Activated CD8-positive, alpha-beta memory T cell treated with anti-CD3 and anti-CD28 coated beads for 1 hour (primary cell): Measurements from ENCODE around the gene STX5.
"Not testable (repeated sequence)": the region's sequence is repeated elsewhere in the genome, so short reads cannot be mapped to it uniquely, and the experiment has no call there.

ENCODE experiments used
- DNase-seq, 2 donors: peaks; one replicate each; pipeline ENCODE4 v3.0.0-alpha.2; 2020; ENCODE audit warnings: low read depth in 1 of 2; ENCODE audit errors: extremely low read depth in 1 of 2

Gene STX5

DNA sequence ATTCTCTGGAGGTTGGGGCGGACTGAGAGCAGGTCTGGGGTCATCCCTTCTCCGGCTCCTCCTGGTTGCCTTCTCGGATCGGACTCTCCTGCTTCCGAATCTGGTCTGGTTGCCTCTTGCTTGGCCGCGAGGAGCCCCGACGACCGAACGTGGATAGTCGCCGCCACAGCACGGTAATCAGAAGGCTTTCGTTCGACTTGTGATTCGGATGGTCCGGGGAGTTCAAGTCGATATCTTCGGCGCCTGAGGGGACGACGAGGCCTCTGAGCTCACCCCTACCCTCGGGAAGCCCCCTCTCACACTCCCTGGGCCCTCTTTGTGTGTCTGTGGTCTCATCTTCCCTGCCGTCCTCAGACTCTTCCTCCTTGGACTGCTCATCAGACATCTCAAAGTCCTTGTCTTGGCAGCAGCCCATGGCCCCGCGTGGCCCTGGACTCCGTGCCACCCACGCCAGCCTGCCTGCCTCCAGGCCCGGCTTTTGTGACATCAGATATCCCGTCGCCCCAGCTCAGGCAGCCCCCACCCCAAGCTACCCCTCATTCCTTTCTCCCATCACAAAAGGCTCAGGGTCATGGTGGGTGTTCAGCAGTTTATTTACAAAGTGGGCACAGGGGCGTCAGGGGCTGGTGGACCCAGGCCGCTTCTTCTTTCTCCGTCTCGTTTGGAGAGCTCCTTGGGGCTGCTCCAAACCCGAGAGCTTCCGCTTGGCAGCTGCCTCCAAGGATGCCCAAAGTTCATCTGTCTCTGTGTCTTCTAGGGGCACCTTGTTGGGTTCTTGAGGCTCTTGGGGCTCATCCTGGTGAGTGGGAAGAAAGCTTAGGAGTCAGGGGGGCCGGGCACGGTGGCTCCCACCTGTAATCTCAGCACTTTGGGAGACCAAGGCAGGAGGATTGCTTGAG, 734 bp upstream of the STX5 start, which contains the start of gene TEX54:
TSS of gene TEX54 (minus strand) at position 506 of the 899 bp plus-strand sequence.
- no peak for DNase-seq

GRCh38 chr11:62830904-62831519, 839 bp downstream of the STX5 start:
- no peak for DNase-seq

GRCh38 chr11:62828130-62828529, 3.7 kb downstream of the STX5 start:
- not testable (repeated sequence) for DNase-seq

DNA sequence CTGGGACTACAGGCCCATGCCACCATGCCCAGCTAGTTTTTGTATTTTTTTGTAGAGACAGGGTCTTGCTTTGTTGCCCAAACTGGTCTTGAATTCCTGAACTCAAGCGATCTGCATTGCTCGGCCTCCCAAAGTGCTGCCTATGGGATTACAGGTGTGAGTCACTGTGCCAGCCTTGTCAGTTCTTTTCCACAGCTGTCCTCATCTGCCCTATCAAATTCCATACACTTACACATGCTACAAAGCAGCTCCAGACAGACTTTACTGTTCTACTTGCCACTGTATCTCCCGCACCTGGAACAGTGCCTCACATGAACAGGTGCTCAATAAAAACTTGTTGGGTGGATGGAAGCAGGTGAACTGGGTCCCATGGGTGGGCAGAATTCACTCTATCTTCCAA, 8.2 kb downstream of the STX5 start:
- no peak for DNase-seq

DNA sequence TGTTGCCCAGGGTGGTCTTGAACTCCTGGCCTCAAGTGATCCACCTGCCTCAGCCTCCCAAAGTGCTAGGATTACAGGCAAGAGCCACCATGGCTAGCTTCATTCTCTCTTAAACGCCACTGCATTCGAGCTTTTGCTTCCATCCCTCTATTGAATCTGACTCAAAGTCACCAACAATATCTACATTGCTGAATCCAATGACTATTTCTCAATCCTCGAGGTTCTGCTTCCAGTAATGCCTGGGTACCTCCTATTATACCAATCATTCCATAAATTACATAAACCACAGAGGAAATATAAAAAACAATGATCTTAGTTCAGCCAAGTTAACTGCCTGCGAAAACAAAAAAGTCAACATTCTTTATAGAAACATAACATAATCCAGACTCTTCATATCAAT, 14.7 kb downstream of the STX5 start:
- no peak for DNase-seq

DNA sequence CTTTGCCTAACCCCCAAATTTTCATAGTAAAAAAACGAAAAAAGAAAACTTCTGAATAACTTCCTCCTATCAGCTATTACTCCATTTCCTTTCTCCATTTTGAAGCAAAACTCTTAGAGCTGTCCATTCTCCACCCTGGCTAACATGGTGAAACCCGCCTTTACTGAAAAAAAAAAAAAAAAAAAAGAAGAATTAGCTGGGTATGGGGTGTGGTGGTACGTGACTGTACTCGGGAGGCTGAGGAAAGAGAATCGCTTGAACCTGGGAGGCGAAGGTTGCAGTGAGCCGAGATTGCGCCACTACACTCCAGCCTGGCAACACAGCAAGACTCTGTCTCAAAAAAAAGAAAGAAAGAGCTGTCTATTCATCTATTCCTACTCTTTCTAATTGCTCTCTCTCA, 15.3 kb downstream of the STX5 start:
- no peak for DNase-seq

DNA sequence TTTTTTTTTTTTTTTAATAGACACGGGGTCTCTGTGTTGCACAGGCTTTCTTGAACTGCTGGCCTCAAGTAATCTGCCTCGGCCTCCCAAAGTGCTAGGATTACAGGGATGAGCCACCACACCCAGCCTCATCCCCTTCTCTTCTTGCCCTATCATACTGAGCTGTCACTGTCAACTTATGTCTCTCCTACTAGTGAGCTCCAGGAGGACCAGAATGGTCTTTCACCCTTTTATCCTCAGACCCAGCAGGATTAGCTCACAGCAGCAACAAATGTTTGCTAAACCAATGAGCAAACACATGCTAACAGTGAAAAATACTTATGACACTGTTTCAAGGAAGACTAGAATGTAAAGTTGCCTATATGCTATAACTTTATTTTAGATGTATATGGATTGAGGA, 20.2 kb downstream of the STX5 start:
- DNase-seq, result no peak

- DNase-seq, result no peak
These were observed 21.1 kb downstream of the STX5 start for GRCh38 chr11:62810748-62811147.

- no peak for DNase-seq
These were observed 25.2 kb downstream of the STX5 start for GRCh38 chr11:62806611-62807121.

DNA sequence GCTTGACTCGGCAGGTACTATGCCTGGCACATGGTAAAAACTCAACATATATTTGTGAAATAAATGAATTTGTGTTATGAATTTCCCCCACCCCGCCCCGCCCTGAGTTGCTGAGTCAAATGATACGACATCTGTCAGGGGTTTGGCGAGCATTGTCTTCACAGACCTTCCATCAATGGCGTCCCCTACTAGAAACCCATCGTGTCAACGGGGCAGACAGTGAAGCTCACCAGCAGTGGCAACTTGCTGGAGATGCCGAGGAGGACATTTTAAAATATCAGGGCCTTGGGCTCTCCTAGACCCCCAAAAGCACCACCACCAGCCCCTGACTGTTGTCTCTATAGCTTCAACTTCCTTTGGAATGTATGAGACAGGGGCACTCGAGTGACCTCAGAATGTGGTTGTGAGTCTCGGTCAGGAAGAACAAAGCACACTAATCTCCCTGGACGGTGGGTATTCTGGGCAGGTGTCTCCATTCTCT, 25.9 kb downstream of the STX5 start:
- DNase-seq, result no peak

DNA sequence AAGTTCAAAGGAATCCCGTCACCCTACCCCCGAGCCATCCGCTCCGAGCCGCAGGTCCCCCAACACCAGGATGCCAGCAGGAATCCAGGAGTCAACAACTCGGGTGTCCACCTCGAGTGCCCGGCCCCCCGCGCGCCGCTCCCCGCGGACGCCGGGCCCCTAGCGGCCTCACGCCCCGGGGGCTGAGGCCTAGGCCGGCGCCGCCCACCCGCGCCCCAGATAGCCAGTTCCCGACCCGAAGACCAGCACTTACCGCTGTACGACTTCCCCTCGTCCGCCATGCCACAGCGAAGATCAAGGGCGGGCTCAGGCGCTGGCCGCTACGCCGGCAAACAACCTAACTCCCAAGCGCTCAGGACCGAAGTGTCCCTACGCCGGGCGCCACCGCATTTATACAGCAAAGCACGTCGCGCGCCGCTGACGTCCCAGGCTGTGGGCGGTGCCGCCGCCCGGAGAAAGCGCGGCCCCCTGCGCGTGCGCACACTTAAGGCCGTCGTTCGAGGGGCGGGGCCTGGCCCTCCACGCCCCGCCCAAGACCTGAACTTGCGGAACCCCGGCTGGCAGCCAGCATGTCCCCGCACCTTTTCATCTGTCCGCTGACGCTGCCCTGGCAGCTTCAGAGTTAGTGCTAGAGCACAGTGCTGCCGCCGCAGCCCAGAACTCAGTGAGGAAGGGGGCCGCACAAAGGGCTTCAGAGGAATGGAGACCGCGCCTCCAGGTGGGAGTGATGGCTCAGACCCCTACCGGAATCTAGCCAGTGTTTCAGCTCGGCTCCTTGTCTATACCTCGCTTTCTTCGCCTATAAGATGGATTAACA, 26.6 kb downstream of the STX5 start, which contains the start of gene NXF1:
TSS of gene NXF1 (minus strand) at position 365 of the 817 bp plus-strand sequence. CDS start at position 281, 84 bp downstream.
- DNase-seq, result peak; percentile 87 to 97

DNA sequence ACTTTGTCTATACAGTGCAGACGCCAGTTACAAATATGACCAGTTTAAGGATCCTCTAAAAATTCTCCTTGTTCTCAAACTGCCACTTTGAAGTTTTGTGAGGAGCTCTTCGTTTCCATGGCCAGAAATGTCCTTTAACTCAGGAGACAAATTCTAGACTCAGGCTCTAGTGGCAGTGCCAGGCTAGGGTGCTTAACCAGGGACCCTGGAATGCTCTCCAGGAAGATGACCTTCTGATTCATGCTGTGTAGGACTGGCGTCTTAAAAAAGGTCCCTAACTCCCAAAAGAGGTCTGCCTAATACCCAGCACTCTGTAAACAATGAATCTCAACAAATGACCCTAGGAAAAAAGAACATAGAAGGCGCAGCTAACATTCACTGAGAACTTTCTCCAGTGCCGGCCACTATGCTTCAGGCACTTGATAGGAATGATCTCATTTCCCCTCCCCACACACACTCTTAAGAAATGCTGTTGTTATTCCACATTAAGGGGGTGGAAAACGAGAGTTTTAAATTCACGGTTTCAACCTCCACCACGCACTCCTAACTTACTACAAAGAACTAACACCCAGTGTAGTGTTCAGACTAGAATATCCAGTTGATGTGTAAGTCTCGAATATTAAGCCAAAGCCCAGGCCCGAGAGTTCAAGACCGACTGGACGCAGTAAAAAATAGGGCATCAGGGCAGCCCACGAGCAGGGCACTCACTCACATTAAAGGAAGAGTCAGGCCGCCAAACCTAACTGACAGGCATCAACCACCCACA, 27.4 kb downstream of the STX5 start:
- DNase-seq, result no peak

GRCh38 chr11:62801071-62801470, 30.8 kb downstream of the STX5 start:
- DNase-seq, result no peak

DNA sequence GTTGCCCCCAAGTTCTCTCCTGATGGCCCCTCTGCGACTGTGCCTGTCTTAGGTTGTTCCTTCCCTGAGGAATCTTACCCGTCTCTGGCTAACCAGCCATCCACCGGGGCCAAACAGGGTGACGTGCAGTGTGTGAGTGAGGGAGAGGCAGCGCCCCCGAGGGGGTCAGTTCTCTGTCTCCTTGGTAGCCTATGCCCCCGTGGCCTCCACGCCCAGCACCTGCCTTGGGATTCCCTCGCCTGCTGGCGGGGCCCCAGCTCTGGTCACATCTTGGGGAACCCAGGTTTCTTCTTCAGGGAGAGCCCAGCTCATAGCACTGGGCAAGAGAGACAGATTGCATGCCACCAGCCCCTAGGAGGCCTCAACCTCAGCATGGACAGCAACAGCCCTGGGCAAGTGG, 32.4 kb downstream of the STX5 start:
- DNase-seq, result no peak

DNA sequence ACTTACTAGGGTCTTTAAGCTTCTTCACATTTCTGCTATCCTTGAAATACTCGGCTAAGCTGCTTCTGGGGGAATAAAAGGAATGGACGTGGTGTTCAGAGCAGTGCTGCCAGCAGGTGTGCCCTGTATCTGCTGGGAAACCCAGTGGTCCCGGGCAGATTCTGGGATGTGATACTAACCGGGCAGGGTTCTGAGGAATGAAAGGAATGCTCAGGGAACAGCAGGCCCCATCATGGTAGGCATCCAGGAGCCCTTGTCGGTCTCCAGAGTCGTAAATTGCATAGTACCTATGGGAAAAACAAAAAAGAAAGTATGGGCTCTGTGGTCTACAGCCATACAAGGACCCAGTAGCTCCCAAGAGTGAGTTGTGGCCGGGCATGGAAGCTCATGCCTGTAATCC, 35.6 kb downstream of the STX5 start:
- DNase-seq, result no peak

- DNase-seq, result no peak
These were observed 37.6 kb downstream of the STX5 start for GRCh38 chr11:62794201-62794775.

DNA sequence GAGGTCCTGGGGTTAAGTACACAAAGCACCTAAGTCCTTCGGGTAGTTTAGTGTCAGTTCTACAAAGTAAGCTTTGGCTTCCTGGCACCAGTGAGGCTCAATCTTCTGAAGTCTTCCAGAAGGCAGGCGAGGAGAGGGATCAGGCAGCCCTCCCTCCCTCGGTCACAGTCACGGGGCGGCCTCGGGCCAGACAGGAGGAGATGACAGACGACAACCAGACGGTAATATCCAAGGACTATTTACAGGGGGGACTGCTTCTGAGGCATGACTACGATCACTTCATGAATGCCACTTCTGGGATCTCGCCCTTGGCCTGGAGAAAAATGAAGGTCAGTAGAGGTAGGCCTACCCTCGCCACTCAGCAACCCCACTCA, 39.7 kb downstream of the STX5 start:
- no peak for DNase-seq

DNA sequence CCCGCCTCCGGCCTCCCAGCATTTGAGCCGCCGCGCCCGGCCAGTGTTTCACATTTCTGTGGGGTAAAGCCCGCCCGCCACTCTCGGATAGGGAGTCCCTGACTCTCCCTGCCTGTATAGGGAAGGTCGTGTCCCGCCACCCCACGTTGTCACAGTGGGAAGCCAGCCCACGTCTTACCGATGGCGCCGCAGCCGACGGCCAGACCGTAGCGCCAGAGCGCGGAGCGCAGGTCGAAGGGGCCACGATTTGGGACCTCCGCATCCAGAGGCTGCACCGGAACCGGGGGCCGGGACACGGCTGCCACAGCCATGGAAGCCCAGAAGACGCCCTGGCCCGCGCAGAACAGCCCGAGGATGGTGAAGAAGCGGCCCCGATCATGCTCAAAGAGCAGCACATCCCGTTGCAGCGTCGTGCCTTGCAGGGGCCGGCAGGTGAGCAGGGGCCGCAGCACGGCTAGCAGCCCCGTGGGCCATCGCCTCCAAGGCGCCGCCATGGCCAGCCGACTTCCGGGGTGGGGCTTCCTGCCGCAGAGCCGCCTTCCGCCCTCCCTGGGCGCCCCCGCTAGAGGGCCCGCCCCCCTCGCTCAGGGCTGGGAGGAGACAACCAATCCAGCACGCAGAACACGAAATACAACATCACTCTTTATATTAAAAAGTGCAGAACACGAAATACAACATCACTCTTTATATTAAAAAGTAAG, 40.2 kb downstream of the STX5 start, which contains the start of gene TMEM223:
TSS of gene TMEM223 (minus strand) at position 506 of the 701 bp plus-strand sequence. CDS start at position 494, 12 bp downstream.
- DNase-seq, result peak; percentile 52 to 88

GRCh38 chr11:62789576-62789975, 42.3 kb downstream of the STX5 start:
- DNase-seq, result no peak
